Peyer's patch (tissue), 4 donors: Measurements from ENCODE around the gene ITSN2.

ENCODE experiments used
- CTCF ChIP-seq, 6 experiments: fragments of 450-650 bp in 4 of 6; fragments of 200-600 bp in 2 of 6; sonication (generic) in 1 of 6; IDR thresholded peaks; one replicate each; pipeline ENCODE4 v1.5.1; 2017 to 2019; ENCODE audit warnings: antibody characterized with exemption in 6 of 6, mild to moderate bottlenecking in 3 of 6, moderate library complexity in 1 of 6
- POLR2A ChIP-seq, 2 donors: fragments of 450-650 bp; IDR thresholded peaks; one replicate each; pipeline ENCODE4 v1.5.1; 2017; ENCODE audit warnings: antibody characterized with exemption in 2 of 2, mild to moderate bottlenecking in 2 of 2, moderate library complexity in 2 of 2

- TF ChIP-seq POLR2A (IDR thresholded peaks at IDR 0.05) (no peak), CTCF (IDR thresholded peaks at IDR 0.05) (no peak)
Measured at GRCh38 chr2:24210723-24211122, 149.6 kb downstream of the ITSN2 start.
